Measurements from ENCODE around the gene CIAO2B.
"Not testable (repeated sequence)": the region's sequence is repeated elsewhere in the genome, so short reads cannot be mapped to it uniquely, and the experiment has no call there.

CIAO2B gene

DNA sequence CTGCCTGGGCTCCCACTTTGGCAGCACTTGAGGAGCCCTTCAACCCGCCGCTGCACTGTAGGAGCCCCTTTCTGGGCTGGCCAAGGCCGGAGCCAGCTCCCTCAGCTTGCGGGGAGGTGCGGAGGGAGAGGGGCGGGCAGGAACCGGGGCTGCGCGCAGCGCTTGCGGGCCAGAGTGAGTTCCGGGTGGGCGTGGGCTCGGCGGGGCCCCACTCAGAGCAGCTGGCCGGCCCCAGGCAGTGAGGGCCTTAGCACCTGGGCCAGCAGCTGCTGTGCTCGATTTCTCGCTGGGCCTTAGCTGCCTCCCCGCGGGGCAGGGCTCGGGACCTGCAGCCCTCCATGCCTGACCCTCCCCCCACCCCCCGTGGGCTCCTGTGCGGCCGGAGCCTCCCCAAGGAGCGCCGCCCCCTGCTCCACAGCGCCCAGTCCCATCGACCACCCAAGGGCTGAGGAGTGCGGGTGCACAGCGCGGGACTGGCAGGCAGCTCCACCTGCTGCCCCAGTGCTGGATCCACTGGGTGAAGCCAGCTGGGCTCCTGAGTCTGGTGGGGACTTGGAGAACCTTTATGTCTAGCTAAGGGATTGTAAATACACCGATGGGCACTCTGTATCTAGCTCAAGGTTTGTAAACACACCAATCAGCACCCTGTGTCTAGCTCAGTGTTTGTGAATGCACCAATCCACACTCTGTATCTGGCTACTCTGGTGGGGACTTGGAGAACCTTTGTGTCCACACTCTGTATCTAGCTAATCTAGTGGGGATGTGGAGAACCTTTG lies 40.1 kb upstream of the CIAO2B start:
- not testable (repeated sequence) for H3K4me1 ChIP-seq (ENCODE audit: control insufficient read depth in 2 of 2, insufficient read depth in 1 of 2, low read depth in 1 of 2, low read length in 2 of 2); H3K4ac ChIP-seq (ENCODE audit: low read length); H3K23ac ChIP-seq (ENCODE audit: low read depth, low read length, poor library complexity); H2BK5ac ChIP-seq (ENCODE audit: low read length); H3K27me3 ChIP-seq (ENCODE audit: control insufficient read depth in 3 of 3, insufficient read depth in 3 of 3, low read depth in 1 of 3, low read length in 3 of 3); H2AK5ac ChIP-seq (ENCODE audit: low read depth, low read length); H2BK12ac ChIP-seq (ENCODE audit: low read length); H3K9ac ChIP-seq (ENCODE audit: low read depth, low read length, poor library complexity); H3K18ac ChIP-seq (ENCODE audit: low read length); H3K14ac ChIP-seq (ENCODE audit: low read length); H4K8ac ChIP-seq (ENCODE audit: low read depth, low read length); DNase-seq (ENCODE audit: low spot score); H2BK120ac ChIP-seq (ENCODE audit: low read depth, low read length); H3K27ac ChIP-seq (replicated peaks; ENCODE audit: low read length); H3K4me2 ChIP-seq (ENCODE audit: insufficient read depth, low read length, poor library complexity, severe bottlenecking); H3K9me3 ChIP-seq (replicated peaks in 1 of 2; ENCODE audit: control insufficient read depth in 2 of 2, insufficient read depth in 1 of 2, low read depth in 1 of 2, low read length in 2 of 2); H4K91ac ChIP-seq (ENCODE audit: low read depth, low read length, poor library complexity); H2BK15ac ChIP-seq (ENCODE audit: low read length); H3K4me3 ChIP-seq (ENCODE audit: low read length in 2 of 2); H3K79me1 ChIP-seq (ENCODE audit: low read depth, low read length); H2AFZ ChIP-seq (ENCODE audit: low read length); H3K36me3 ChIP-seq (replicated peaks in 1 of 2; ENCODE audit: control insufficient read depth in 2 of 2, insufficient read depth in 2 of 2, low read length in 2 of 2)
- no CpG with 5 or more reads among the region's 32 CpGs for WGBS, 2 donors (ENCODE audit: extremely low coverage in 2 of 2, insufficient read length in 2 of 2, insufficient replicate concordance in 1 of 2)

DNA sequence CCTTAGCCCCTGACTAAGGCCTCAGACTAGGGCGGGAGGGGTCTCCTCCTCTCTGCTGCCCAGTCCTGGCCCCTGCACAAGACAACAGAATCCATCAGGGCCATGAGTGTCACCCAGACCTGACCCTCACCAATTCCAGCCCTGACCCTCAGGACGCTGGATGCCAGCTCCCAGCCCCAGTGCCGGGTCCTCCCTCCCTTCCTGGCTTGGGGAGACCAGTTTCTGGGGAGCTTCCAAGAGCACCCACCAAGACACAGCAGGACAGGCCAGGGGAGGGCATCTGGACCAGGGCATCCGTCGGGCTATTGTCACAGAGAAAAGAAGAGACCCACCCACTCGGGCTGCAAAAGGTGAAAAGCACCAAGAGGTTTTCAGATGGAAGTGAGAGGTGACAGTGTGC lies 39.5 kb upstream of the CIAO2B start:
- H4K8ac ChIP-seq (ENCODE audit: low read depth, low read length) = no peak overlapping the region
- H4K91ac ChIP-seq (ENCODE audit: low read depth, low read length, poor library complexity) = no peak overlapping the region
- H3K4me3 ChIP-seq (ENCODE audit: low read length in 2 of 2) = no peak overlapping the region
- H3K79me1 ChIP-seq (ENCODE audit: low read depth, low read length) = peaks cover 2% of the 10 kb centered on the region
- H2AK5ac ChIP-seq (ENCODE audit: low read depth, low read length) = no peak overlapping the region
- H2AFZ ChIP-seq (ENCODE audit: low read length) = no peak overlapping the region
- no peak overlapping the region for H2BK120ac ChIP-seq (ENCODE audit: low read depth, low read length)
- no peak for DNase-seq (ENCODE audit: low spot score)
- no peak overlapping the region for H3K9ac ChIP-seq (ENCODE audit: low read depth, low read length, poor library complexity)
- no peak overlapping the region for H3K23ac ChIP-seq (ENCODE audit: low read depth, low read length, poor library complexity)
- H3K27me3 ChIP-seq (ENCODE audit: control insufficient read depth in 3 of 3, insufficient read depth in 3 of 3, low read depth in 1 of 3, low read length in 3 of 3) = peaks cover 0 to 2% (median 0%) of the 10 kb centered on the region in 3 experiments
- H3K14ac ChIP-seq (ENCODE audit: low read length) = no peak overlapping the region
- no peaks in the 10 kb centered on the region for H3K36me3 ChIP-seq (replicated peaks in 1 of 2; ENCODE audit: control insufficient read depth in 2 of 2, insufficient read depth in 2 of 2, low read length in 2 of 2)
- no peak overlapping the region for H2BK12ac ChIP-seq (ENCODE audit: low read length)
- H3K27ac ChIP-seq (replicated peaks; ENCODE audit: low read length) = no peak overlapping the region
- no peak overlapping the region for H3K18ac ChIP-seq (ENCODE audit: low read length)
- no peak overlapping the region for H3K4ac ChIP-seq (ENCODE audit: low read length)
- H3K4me1 ChIP-seq (ENCODE audit: control insufficient read depth in 2 of 2, insufficient read depth in 1 of 2, low read depth in 1 of 2, low read length in 2 of 2) = peaks cover 3 to 10% of the 10 kb centered on the region in 2 donors
- no peak overlapping the region for H2BK15ac ChIP-seq (ENCODE audit: low read length)
- H2BK5ac ChIP-seq (ENCODE audit: low read length) = peak overlapping the region; percentile 49
- no CpG with 5 or more reads among the region's 6 CpGs for WGBS, 2 donors (ENCODE audit: extremely low coverage in 2 of 2, insufficient read length in 2 of 2, insufficient replicate concordance in 1 of 2)
- H3K9me3 ChIP-seq (replicated peaks in 1 of 2; ENCODE audit: control insufficient read depth in 2 of 2, insufficient read depth in 1 of 2, low read depth in 1 of 2, low read length in 2 of 2) = no peaks in the 10 kb centered on the region
- no peak overlapping the region for H3K4me2 ChIP-seq (ENCODE audit: insufficient read depth, low read length, poor library complexity, severe bottlenecking)

DNA sequence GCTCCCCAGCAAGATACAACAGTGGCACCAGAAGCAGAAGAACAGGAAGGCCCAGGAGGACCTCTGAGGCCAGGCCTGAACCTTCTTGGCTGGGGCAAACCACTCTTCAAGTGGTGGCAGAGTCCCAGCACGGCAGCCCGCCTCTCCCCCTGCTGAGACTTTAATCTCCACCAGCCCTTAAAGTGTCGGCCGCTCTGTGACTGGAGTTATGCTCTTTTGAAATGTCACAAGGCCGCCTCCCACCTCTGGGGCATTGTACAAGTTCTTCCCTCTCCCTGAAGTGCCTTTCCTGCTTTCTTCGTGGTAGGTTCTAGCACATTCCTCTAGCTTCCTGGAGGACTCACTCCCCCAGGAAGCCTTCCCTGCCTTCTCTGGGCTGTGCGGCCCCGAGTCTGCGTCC lies 38.8 kb upstream of the CIAO2B start:
- no peak overlapping the region for H2BK15ac ChIP-seq (ENCODE audit: low read length)
- H3K4me2 ChIP-seq (ENCODE audit: insufficient read depth, low read length, poor library complexity, severe bottlenecking) = no peak overlapping the region
- peaks cover 2% of the 10 kb centered on the region for H3K79me1 ChIP-seq (ENCODE audit: low read depth, low read length)
- no peak overlapping the region for H3K18ac ChIP-seq (ENCODE audit: low read length)
- H2AFZ ChIP-seq (ENCODE audit: low read length) = no peak overlapping the region
- H3K9ac ChIP-seq (ENCODE audit: low read depth, low read length, poor library complexity) = peak overlapping the region; percentile 2
- H2AK5ac ChIP-seq (ENCODE audit: low read depth, low read length) = no peak overlapping the region
- no peak overlapping the region for H3K4me3 ChIP-seq (ENCODE audit: low read length in 2 of 2)
- H3K9me3 ChIP-seq (replicated peaks in 1 of 2; ENCODE audit: control insufficient read depth in 2 of 2, insufficient read depth in 1 of 2, low read depth in 1 of 2, low read length in 2 of 2) = no peaks in the 10 kb centered on the region
- H2BK12ac ChIP-seq (ENCODE audit: low read length) = peak overlapping the region; percentile 53
- no peak for DNase-seq (ENCODE audit: low spot score)
- no peak overlapping the region for H3K4ac ChIP-seq (ENCODE audit: low read length)
- no peak overlapping the region for H3K27ac ChIP-seq (replicated peaks; ENCODE audit: low read length)
- H4K8ac ChIP-seq (ENCODE audit: low read depth, low read length) = no peak overlapping the region
- H3K36me3 ChIP-seq (replicated peaks in 1 of 2; ENCODE audit: control insufficient read depth in 2 of 2, insufficient read depth in 2 of 2, low read length in 2 of 2) = no peaks in the 10 kb centered on the region
- no peak overlapping the region for H3K14ac ChIP-seq (ENCODE audit: low read length)
- no peak overlapping the region for H2BK120ac ChIP-seq (ENCODE audit: low read depth, low read length)
- peak overlapping the region; percentile 49 for H2BK5ac ChIP-seq (ENCODE audit: low read length)
- H3K4me1 ChIP-seq (ENCODE audit: control insufficient read depth in 2 of 2, insufficient read depth in 1 of 2, low read depth in 1 of 2, low read length in 2 of 2) = peaks cover 3 to 10% of the 10 kb centered on the region in 2 donors
- H4K91ac ChIP-seq (ENCODE audit: low read depth, low read length, poor library complexity) = no peak overlapping the region
- no peak overlapping the region for H3K23ac ChIP-seq (ENCODE audit: low read depth, low read length, poor library complexity)
- WGBS, 2 donors (ENCODE audit: extremely low coverage in 2 of 2, insufficient read length in 2 of 2, insufficient replicate concordance in 1 of 2) = no CpG with 5 or more reads among the region's 9 CpGs
- no peaks in the 10 kb centered on the region for H3K27me3 ChIP-seq (ENCODE audit: control insufficient read depth in 3 of 3, insufficient read depth in 3 of 3, low read depth in 1 of 3, low read length in 3 of 3)

DNA sequence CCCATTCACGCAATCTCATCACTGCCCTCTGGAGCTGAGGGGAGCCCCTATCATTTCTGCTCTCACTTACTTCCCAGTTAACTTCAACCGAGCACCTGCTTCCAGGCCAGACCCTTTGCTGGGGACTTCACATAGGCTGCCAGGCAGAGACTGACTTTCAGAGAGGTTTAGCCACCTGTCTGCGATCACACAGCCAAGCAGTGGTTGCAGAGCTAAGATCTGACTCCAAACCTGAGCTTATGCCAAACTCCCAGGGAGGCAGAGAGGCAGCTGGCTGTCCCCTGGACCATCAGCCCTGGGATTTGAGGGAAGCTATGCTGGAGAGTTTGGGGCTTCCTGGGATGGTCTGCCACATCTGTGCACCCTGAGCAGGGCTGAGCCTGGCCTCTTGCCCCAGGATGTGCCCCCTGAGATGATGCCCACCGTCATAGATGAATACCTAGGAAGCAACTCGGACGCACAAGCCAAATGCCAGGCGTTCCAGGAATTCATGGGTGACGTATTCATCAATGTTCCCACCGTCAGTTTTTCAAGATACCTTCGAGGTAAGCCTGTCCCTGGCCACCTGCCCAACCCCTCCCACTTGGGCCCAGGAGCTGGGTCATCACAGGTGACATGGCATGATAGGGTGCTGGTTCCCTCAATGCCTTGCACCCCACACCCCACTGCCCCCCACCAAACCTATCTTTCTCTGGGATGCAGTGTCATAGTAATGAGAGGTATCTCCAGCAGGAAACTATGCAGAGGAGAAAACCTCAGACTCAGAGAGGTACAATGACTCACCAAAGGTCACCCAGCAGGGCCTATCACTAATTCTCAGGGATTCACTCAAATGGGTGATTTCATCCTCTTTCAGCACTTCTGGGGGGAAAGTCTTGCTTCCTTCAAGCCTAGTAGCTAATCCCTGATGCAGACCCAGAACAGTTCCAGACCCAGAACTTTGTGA lies 36.8 kb upstream of the CIAO2B start:
- H3K9me3 ChIP-seq (replicated peaks in 1 of 2; ENCODE audit: control insufficient read depth in 2 of 2, insufficient read depth in 1 of 2, low read depth in 1 of 2, low read length in 2 of 2) = no peaks in the 10 kb centered on the region
- no peak overlapping the region for H3K23ac ChIP-seq (ENCODE audit: low read depth, low read length, poor library complexity)
- peak overlapping the region; percentile 33 for H3K18ac ChIP-seq (ENCODE audit: low read length)
- no peak overlapping the region for H2BK12ac ChIP-seq (ENCODE audit: low read length)
- H3K9ac ChIP-seq (ENCODE audit: low read depth, low read length, poor library complexity) = no peak overlapping the region
- no peaks in the 10 kb centered on the region for H3K4me1 ChIP-seq (ENCODE audit: control insufficient read depth in 2 of 2, insufficient read depth in 1 of 2, low read depth in 1 of 2, low read length in 2 of 2)
- H3K27ac ChIP-seq (replicated peaks; ENCODE audit: low read length) = no peak overlapping the region
- H4K8ac ChIP-seq (ENCODE audit: low read depth, low read length) = no peak overlapping the region
- peaks cover 2% of the 10 kb centered on the region for H3K79me1 ChIP-seq (ENCODE audit: low read depth, low read length)
- no peak overlapping the region for H3K4me3 ChIP-seq (ENCODE audit: low read length in 2 of 2)
- H3K4ac ChIP-seq (ENCODE audit: low read length) = no peak overlapping the region
- H3K27me3 ChIP-seq (ENCODE audit: control insufficient read depth in 3 of 3, insufficient read depth in 3 of 3, low read depth in 1 of 3, low read length in 3 of 3) = no peaks in the 10 kb centered on the region
- no peaks in the 10 kb centered on the region for H3K36me3 ChIP-seq (replicated peaks in 1 of 2; ENCODE audit: control insufficient read depth in 2 of 2, insufficient read depth in 2 of 2, low read length in 2 of 2)
- no peak overlapping the region for H2BK5ac ChIP-seq (ENCODE audit: low read length)
- H2BK15ac ChIP-seq (ENCODE audit: low read length) = no peak overlapping the region
- no peak overlapping the region for H3K14ac ChIP-seq (ENCODE audit: low read length)
- no peak overlapping the region for H3K4me2 ChIP-seq (ENCODE audit: insufficient read depth, low read length, poor library complexity, severe bottlenecking)
- no peak overlapping the region for H4K91ac ChIP-seq (ENCODE audit: low read depth, low read length, poor library complexity)
- no peak overlapping the region for H2BK120ac ChIP-seq (ENCODE audit: low read depth, low read length)
- H2AK5ac ChIP-seq (ENCODE audit: low read depth, low read length) = no peak overlapping the region
- H2AFZ ChIP-seq (ENCODE audit: low read length) = no peak overlapping the region
- WGBS, 2 donors (ENCODE audit: extremely low coverage in 2 of 2, insufficient read length in 2 of 2, insufficient replicate concordance in 1 of 2) = no CpG with 5 or more reads among the region's 10 CpGs
- DNase-seq (ENCODE audit: low spot score) = no peak

Measured in neuronal stem cell (in vitro differentiated cells).